ENCODE data around the gene BHLHE41.
A peak's percentile ranks its signal among the peaks of the same experiment; 100 is the strongest.

Gene BHLHE41

DNA sequence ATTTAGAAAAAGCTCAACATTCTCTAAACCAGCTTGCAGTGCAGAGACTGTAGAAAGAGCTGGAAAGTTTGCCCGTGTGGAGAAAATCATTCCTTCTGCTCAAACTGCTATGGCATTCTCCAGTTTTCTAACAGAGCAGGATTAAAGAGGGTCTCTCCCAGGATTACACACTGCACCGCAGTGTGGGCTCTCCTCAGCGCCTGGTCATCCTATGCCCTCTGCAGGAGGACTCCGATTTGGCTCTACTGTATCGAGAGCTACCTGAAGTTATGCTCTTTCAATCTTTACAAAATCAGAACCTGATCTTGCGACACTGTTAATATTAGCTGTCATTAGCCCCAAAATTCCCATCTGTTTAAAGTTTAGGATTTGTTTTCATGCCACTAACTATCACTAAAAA is 33.0 kb downstream of the BHLHE41 start:
- DNase-seq, result no peak
- Mint-ChIP-seq H3K27me3 (ENCODE audit: low read depth, poor library complexity) (peaks cover 11% of the 10 kb centered on the region), H3K27ac (no peak overlapping the region), H3K36me3 (ENCODE audit: low read depth) (no peaks in the 10 kb centered on the region), H3K4me1 (peaks cover 12% of the 10 kb centered on the region), H3K9me3 (no peaks in the 10 kb centered on the region), H3K4me3 (no peak overlapping the region)
- TF ChIP-seq, protein P1, sequence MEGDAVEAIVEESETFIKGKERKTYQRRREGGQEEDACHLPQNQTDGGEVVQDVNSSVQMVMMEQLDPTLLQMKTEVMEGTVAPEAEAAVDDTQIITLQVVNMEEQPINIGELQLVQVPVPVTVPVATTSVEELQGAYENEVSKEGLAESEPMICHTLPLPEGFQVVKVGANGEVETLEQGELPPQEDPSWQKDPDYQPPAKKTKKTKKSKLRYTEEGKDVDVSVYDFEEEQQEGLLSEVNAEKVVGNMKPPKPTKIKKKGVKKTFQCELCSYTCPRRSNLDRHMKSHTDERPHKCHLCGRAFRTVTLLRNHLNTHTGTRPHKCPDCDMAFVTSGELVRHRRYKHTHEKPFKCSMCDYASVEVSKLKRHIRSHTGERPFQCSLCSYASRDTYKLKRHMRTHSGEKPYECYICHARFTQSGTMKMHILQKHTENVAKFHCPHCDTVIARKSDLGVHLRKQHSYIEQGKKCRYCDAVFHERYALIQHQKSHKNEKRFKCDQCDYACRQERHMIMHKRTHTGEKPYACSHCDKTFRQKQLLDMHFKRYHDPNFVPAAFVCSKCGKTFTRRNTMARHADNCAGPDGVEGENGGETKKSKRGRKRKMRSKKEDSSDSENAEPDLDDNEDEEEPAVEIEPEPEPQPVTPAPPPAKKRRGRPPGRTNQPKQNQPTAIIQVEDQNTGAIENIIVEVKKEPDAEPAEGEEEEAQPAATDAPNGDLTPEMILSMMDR (IDR thresholded peaks at IDR 0.05), result peak; percentile 17

DNA sequence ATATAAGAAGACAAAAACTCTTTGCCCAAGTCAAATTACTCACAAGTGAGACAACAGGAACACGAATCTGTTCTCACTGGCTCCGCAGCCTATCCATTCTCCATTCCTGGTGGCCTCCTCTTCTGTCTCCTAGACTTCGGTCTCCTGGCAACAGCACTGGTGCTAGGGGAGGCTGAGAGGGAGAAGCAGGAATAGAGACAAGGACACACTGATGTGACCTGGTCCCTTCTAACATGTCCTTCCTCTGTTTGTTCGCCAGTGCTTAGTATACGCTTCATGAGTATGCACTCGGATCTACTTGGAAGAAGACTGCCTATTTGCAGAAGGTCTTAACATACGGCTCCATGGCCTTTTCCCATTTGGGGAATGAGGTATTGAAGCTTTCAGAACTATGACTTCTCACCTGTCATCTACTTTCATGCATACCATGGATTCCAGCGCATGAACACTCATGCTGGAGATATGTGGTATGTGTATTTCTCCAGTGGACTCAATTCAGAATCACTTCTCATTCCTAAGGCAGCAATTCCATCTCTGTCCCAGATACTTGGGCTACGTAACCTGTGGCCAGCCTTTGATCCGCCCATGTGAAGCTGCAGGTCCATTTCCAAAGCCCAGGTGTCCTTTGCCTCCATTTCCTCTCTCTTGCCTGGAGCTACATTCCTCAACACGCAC is 33.9 kb downstream of the BHLHE41 start:
- H3K27me3 Mint-ChIP-seq (ENCODE audit: low read depth, poor library complexity), result peaks cover 9% of the 10 kb centered on the region
- TF ChIP-seq, protein P1 (IDR thresholded peaks at IDR 0.05), result no peak
- no peak for DNase-seq
- H3K36me3 Mint-ChIP-seq (ENCODE audit: low read depth), result no peaks in the 10 kb centered on the region
- H3K27ac Mint-ChIP-seq, result no peak overlapping the region
- peaks cover 12% of the 10 kb centered on the region for H3K4me1 Mint-ChIP-seq
- no peaks in the 10 kb centered on the region for H3K9me3 Mint-ChIP-seq
- H3K4me3 Mint-ChIP-seq, result no peak overlapping the region

DNA sequence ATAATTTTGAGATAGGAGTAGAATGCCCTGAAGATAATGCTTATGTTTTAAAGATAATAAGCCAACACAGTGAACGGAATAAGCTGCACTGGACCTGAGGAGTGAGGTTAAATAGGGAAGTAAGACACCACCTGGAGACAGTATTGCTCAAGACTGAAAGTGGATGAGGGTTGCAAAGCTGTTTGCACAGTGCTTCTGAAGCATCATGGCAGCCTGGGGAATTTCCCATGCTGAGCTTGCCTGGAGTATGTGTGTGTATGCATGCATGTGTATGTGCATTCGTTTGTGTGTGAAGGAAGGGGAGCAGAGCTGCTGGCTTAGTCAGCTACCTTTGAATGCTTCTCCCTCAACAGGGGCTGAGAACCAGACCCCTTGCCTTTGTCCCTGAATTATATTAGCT is 35.8 kb downstream of the BHLHE41 start:
- Mint-ChIP-seq H3K9me3 (peaks cover 7% of the 10 kb centered on the region), H3K4me3 (no peak overlapping the region), H3K27me3 (ENCODE audit: low read depth, poor library complexity) (peaks cover 10% of the 10 kb centered on the region)

DNA sequence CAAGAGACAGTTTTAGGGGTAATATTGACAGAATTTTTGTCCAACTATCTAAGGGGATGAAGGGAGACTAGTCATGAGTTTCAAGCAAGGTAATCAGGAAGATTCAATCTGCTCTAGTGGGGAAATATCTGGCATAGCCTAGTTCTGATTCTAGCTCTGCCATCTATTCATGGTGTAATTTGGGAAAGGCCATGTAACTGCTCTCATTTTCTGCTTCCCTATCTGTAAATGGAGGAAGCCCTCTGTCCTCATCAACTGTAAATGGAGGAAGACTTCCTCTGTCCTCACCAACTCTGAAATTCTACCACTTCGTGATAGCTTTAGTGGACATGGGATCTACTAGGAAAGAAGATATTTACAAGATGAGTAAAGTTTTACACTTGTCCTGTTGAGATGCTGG is 37.9 kb downstream of the BHLHE41 start:
- H3K4me3 Mint-ChIP-seq, result no peak overlapping the region
- peaks cover 9% of the 10 kb centered on the region for H3K27me3 Mint-ChIP-seq (ENCODE audit: low read depth, poor library complexity)
- TF ChIP-seq, protein P1 (IDR thresholded peaks at IDR 0.05), result no peak
- H3K36me3 Mint-ChIP-seq (ENCODE audit: low read depth), result peaks cover 16% of the 10 kb centered on the region
- H3K4me1 Mint-ChIP-seq, result peaks cover 12% of the 10 kb centered on the region
- no peak overlapping the region for H3K27ac Mint-ChIP-seq
- DNase-seq, result no peak
- peaks cover 20% of the 10 kb centered on the region for H3K9me3 Mint-ChIP-seq

More for the DNA sequence above, 35.8 kb downstream of the BHLHE41 start:
- DNase-seq, result no peak
- Mint-ChIP-seq H3K36me3 (ENCODE audit: low read depth) (peaks cover 5% of the 10 kb centered on the region), H3K27ac (no peak overlapping the region), H3K4me1 (peaks cover 12% of the 10 kb centered on the region)
- TF ChIP-seq, protein P1 (IDR thresholded peaks at IDR 0.05), result no peak

DNA sequence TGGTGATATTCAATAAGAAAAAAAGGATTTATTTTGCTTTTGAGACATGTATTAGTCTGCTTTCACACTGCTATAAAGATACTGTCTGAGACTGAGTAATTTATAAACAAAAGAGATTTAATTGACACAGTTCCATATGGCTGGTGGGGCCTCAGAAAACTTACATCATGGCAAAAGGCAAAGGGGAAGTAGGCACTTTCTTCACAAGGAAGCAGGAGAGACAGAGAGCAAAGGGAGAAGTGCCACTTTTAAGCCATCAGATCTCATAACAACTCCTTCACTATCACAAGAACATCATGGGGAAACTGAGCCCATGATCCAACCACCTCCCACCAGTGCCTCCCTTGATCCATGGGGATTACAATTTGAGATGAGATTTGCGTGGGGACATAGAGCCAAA is 43.9 kb downstream of the BHLHE41 start:
- DNase-seq, result no peak
- H3K9me3 Mint-ChIP-seq, result peaks cover 35% of the 10 kb centered on the region
- H3K27ac Mint-ChIP-seq, result no peak overlapping the region
- no peak overlapping the region for H3K4me3 Mint-ChIP-seq
- TF ChIP-seq, protein P1 (IDR thresholded peaks at IDR 0.05), result no peak
- peaks cover 32% of the 10 kb centered on the region for H3K36me3 Mint-ChIP-seq (ENCODE audit: low read depth)
- H3K4me1 Mint-ChIP-seq, result no peaks in the 10 kb centered on the region
- peaks cover 2% of the 10 kb centered on the region for H3K27me3 Mint-ChIP-seq (ENCODE audit: low read depth, poor library complexity)
